ENCODE measurements around the gene EIF2S2. TPM values are rescaled to one million over a fixed set of nuclear protein-coding genes. Genes with fewer than 3 reads are reported as not detected.

EIF2S2 gene
- total RNA-seq, 1 experiment from 2014 or later = 114 TPM

- H3K4me3 ChIP-seq = no peak overlapping the region
- peaks cover 16% of the 10 kb centered on the region for H3K36me3 ChIP-seq
- no peaks in the 10 kb centered on the region for H3K9me3 ChIP-seq (replicated peaks)
- no peak for DNase-seq (ENCODE audit: low read depth in 1 of 2, low spot score in 2 of 2)
- H3K4me1 ChIP-seq (replicated peaks) = no peaks in the 10 kb centered on the region
- no peaks in the 10 kb centered on the region for H3K27me3 ChIP-seq (replicated peaks)
- H3K27ac ChIP-seq = no peak overlapping the region
These were observed 53.2 kb downstream of the EIF2S2 start for GRCh38 chr20:34058831-34059230.

- Histone ChIP-seq H3K27me3 (replicated peaks) (no peaks in the 10 kb centered on the region), H3K4me1 (replicated peaks) (no peaks in the 10 kb centered on the region), H3K4me3 (no peak overlapping the region), H3K27ac (no peak overlapping the region), H3K9me3 (replicated peaks) (no peaks in the 10 kb centered on the region), H3K36me3 (no peaks in the 10 kb centered on the region; the same call in 1 of the 2 replicates)
- DNase-seq (ENCODE audit: low read depth in 1 of 2, low spot score in 2 of 2) = no peak
These were observed 56.8 kb downstream of the EIF2S2 start for GRCh38 chr20:34055290-34055689.

- H3K27ac ChIP-seq = no peak overlapping the region
- no peaks in the 10 kb centered on the region for H3K9me3 ChIP-seq (replicated peaks)
- no peak overlapping the region for H3K4me3 ChIP-seq
- 0 out of 2 replicates have a peak, but pooled peaks cover under 1% of the 10 kb centered on the region for H3K36me3 ChIP-seq
- DNase-seq (ENCODE audit: low read depth in 1 of 2, low spot score in 2 of 2) = no peak
- H3K27me3 ChIP-seq (replicated peaks) = no peaks in the 10 kb centered on the region
- H3K4me1 ChIP-seq (replicated peaks) = no peaks in the 10 kb centered on the region
These were observed 59.6 kb downstream of the EIF2S2 start for GRCh38 chr20:34052414-34052813.

- Histone ChIP-seq H3K27ac (no peak overlapping the region), H3K4me3 (no peak overlapping the region), H3K4me1 (replicated peaks) (no peaks in the 10 kb centered on the region), H3K36me3 (peaks cover 16% of the 10 kb centered on the region; the same call in 1 of the 2 replicates), H3K9me3 (replicated peaks) (no peaks in the 10 kb centered on the region), H3K27me3 (replicated peaks) (no peaks in the 10 kb centered on the region)
- DNase-seq (ENCODE audit: low read depth in 1 of 2, low spot score in 2 of 2) = no peak
These were observed 61.9 kb downstream of the EIF2S2 start for GRCh38 chr20:34049897-34050695.

- H3K27me3 ChIP-seq (replicated peaks) = no peaks in the 10 kb centered on the region
- no peaks in the 10 kb centered on the region for H3K9me3 ChIP-seq (replicated peaks)
- no peaks in the 10 kb centered on the region for H3K4me1 ChIP-seq (replicated peaks)
- DNase-seq (ENCODE audit: low read depth in 1 of 2, low spot score in 2 of 2) = no peak
- H3K4me3 ChIP-seq = no peak overlapping the region
- peaks cover 18% of the 10 kb centered on the region; the same call in 1 of the 2 replicates for H3K36me3 ChIP-seq
- H3K27ac ChIP-seq = no peak overlapping the region
These were observed 62.7 kb downstream of the EIF2S2 start for GRCh38 chr20:34049389-34049788.

- Histone ChIP-seq H3K4me3 (no peak overlapping the region), H3K27ac (no peak overlapping the region), H3K27me3 (replicated peaks) (no peaks in the 10 kb centered on the region), H3K9me3 (replicated peaks) (no peaks in the 10 kb centered on the region), H3K4me1 (replicated peaks) (no peaks in the 10 kb centered on the region), H3K36me3 (peaks cover 18% of the 10 kb centered on the region)
- no peak for DNase-seq (ENCODE audit: low read depth in 1 of 2, low spot score in 2 of 2)
These were observed 64.1 kb downstream of the EIF2S2 start for GRCh38 chr20:34047917-34048316.

- no peaks in the 10 kb centered on the region for H3K27me3 ChIP-seq (replicated peaks)
- H3K4me3 ChIP-seq = no peak overlapping the region
- H3K9me3 ChIP-seq (replicated peaks) = no peaks in the 10 kb centered on the region
- peaks cover 18% of the 10 kb centered on the region for H3K36me3 ChIP-seq
- no peaks in the 10 kb centered on the region for H3K4me1 ChIP-seq (replicated peaks)
- no peak for DNase-seq (ENCODE audit: low read depth in 1 of 2, low spot score in 2 of 2)
- no peak overlapping the region for H3K27ac ChIP-seq
These were observed 64.9 kb downstream of the EIF2S2 start for GRCh38 chr20:34047010-34047687.

- Histone ChIP-seq H3K4me3 (no peak overlapping the region), H3K36me3 (peaks cover 24% of the 10 kb centered on the region), H3K9me3 (replicated peaks) (no peaks in the 10 kb centered on the region), H3K27me3 (replicated peaks) (no peaks in the 10 kb centered on the region), H3K4me1 (replicated peaks) (no peaks in the 10 kb centered on the region), H3K27ac (no peak overlapping the region)
- DNase-seq (ENCODE audit: low read depth in 1 of 2, low spot score in 2 of 2) = no peak
These were observed 65.9 kb downstream of the EIF2S2 start for GRCh38 chr20:34045930-34046725.

GRCh38 chr20:34045294-34045693 is 66.7 kb downstream of the EIF2S2 start:
- no peak for DNase-seq (ENCODE audit: low read depth in 1 of 2, low spot score in 2 of 2)

GRCh38 chr20:34043025-34043424 is 69.0 kb downstream of the EIF2S2 start:
- no peaks in the 10 kb centered on the region for H3K27me3 ChIP-seq (replicated peaks)
- no peaks in the 10 kb centered on the region for H3K4me1 ChIP-seq (replicated peaks)
- peaks cover 25% of the 10 kb centered on the region for H3K36me3 ChIP-seq
- no peaks in the 10 kb centered on the region for H3K9me3 ChIP-seq (replicated peaks)
- no peak overlapping the region for H3K27ac ChIP-seq
- DNase-seq (ENCODE audit: low read depth in 1 of 2, low spot score in 2 of 2) = no peak
- no peak overlapping the region for H3K4me3 ChIP-seq

More at GRCh38 chr20:34045294-34045693, 66.7 kb downstream of the EIF2S2 start:
- H3K27me3 ChIP-seq (replicated peaks) = no peaks in the 10 kb centered on the region
- no peak overlapping the region for H3K4me3 ChIP-seq
- H3K36me3 ChIP-seq = peaks cover 25% of the 10 kb centered on the region
- no peak overlapping the region for H3K27ac ChIP-seq
- no peaks in the 10 kb centered on the region for H3K9me3 ChIP-seq (replicated peaks)
- H3K4me1 ChIP-seq (replicated peaks) = no peaks in the 10 kb centered on the region

GRCh38 chr20:34042262-34042661 is 69.8 kb downstream of the EIF2S2 start:
- no peaks in the 10 kb centered on the region for H3K27me3 ChIP-seq (replicated peaks)
- DNase-seq (ENCODE audit: low read depth in 1 of 2, low spot score in 2 of 2) = no peak
- no peaks in the 10 kb centered on the region for H3K9me3 ChIP-seq (replicated peaks)
- peaks cover 23% of the 10 kb centered on the region for H3K36me3 ChIP-seq
- H3K4me3 ChIP-seq = no peak overlapping the region
- no peak overlapping the region for H3K27ac ChIP-seq
- H3K4me1 ChIP-seq (replicated peaks) = no peaks in the 10 kb centered on the region

GRCh38 chr20:34041226-34041625 is 70.8 kb downstream of the EIF2S2 start:
- no peak overlapping the region for H3K27ac ChIP-seq

GRCh38 chr20:34040300-34040995 is 71.6 kb downstream of the EIF2S2 start:
- no peaks in the 10 kb centered on the region for H3K9me3 ChIP-seq (replicated peaks)
- peaks cover 15% of the 10 kb centered on the region for H3K36me3 ChIP-seq
- DNase-seq (ENCODE audit: low read depth in 1 of 2, low spot score in 2 of 2) = no peak
- no peaks in the 10 kb centered on the region for H3K27me3 ChIP-seq (replicated peaks)
- no peak overlapping the region for H3K27ac ChIP-seq
- H3K4me1 ChIP-seq (replicated peaks) = no peaks in the 10 kb centered on the region
- no peak overlapping the region for H3K4me3 ChIP-seq

More at GRCh38 chr20:34041226-34041625, 70.8 kb downstream of the EIF2S2 start:
- DNase-seq (ENCODE audit: low read depth in 1 of 2, low spot score in 2 of 2) = no peak
- H3K36me3 ChIP-seq = peaks cover 20% of the 10 kb centered on the region
- H3K9me3 ChIP-seq (replicated peaks) = no peaks in the 10 kb centered on the region
- no peaks in the 10 kb centered on the region for H3K27me3 ChIP-seq (replicated peaks)
- H3K4me1 ChIP-seq (replicated peaks) = no peaks in the 10 kb centered on the region
- no peak overlapping the region for H3K4me3 ChIP-seq

Data from SJSA1 (cell line).